ENCODE data around the gene XRCC2.
"Not testable (repeated sequence)": the region's sequence is repeated elsewhere in the genome, so short reads cannot be mapped to it uniquely, and the experiment has no call there.

XRCC2 gene

GRCh38 chr7:152636441-152636840 lies 39.5 kb downstream of the XRCC2 start:
- Histone ChIP-seq H3K36me3 (replicated peaks; ENCODE audit: insufficient read depth, low read length) (no peaks in the 10 kb centered on the region), H3K9me3 (replicated peaks; ENCODE audit: insufficient read depth, low read length) (no peaks in the 10 kb centered on the region), H3K4me1 (ENCODE audit: low read length) (no peaks in the 10 kb centered on the region), H3K79me2 (ENCODE audit: low read length) (no peaks in the 10 kb centered on the region), H3K4me2 (ENCODE audit: low read depth, low read length) (no peak overlapping the region), H3K9me2 (replicated peaks; ENCODE audit: insufficient read depth, low read length) (no peaks in the 10 kb centered on the region), H4K20me1 (ENCODE audit: insufficient read depth, low read length) (no peaks in the 10 kb centered on the region), H2AFZ (ENCODE audit: low read length) (no peak overlapping the region), H3K9ac (ENCODE audit: low read length) (no peak overlapping the region), H3K4me3 (ENCODE audit: low read length) (no peak overlapping the region), H3K27me3 (replicated peaks; ENCODE audit: insufficient read depth, low read length) (no peaks in the 10 kb centered on the region), H3F3A (ENCODE audit: insufficient read depth, low read length) (peaks cover 3% of the 10 kb centered on the region; the same call in 1 of the 2 replicates), H3K27ac (ENCODE audit: low read length) (no peak overlapping the region)
- TF ChIP-seq EZH2 (optimal IDR thresholded peaks at IDR 0.05; ENCODE audit: low read depth, low read length) (no peak), EZH2phosphoT487 (IDR thresholded peaks at IDR 0.05; ENCODE audit: low read length) (no peak), CTCF (IDR thresholded peaks at IDR 0.05; ENCODE audit: low read length) (no peak)
- DNase-seq, result no peak

GRCh38 chr7:152633504-152633903 lies 42.4 kb downstream of the XRCC2 start:
- no peaks in the 10 kb centered on the region for H3K27me3 ChIP-seq (replicated peaks; ENCODE audit: insufficient read depth, low read length)
- H3K9ac ChIP-seq (ENCODE audit: low read length), result no peak overlapping the region
- H3K4me1 ChIP-seq (ENCODE audit: low read length), result no peaks in the 10 kb centered on the region
- H3K79me2 ChIP-seq (ENCODE audit: low read length), result no peaks in the 10 kb centered on the region
- no peak for TF ChIP-seq EZH2phosphoT487 (IDR thresholded peaks at IDR 0.05; ENCODE audit: low read length)
- TF ChIP-seq EZH2 (optimal IDR thresholded peaks at IDR 0.05; ENCODE audit: low read depth, low read length), result no peak
- TF ChIP-seq CTCF (IDR thresholded peaks at IDR 0.05; ENCODE audit: low read length), result no peak
- H2AFZ ChIP-seq (ENCODE audit: low read length), result no peak overlapping the region
- no peaks in the 10 kb centered on the region for H3K9me2 ChIP-seq (replicated peaks; ENCODE audit: insufficient read depth, low read length)
- peaks cover 3% of the 10 kb centered on the region; the same call in 1 of the 2 replicates for H3F3A ChIP-seq (ENCODE audit: insufficient read depth, low read length)
- no peak overlapping the region for H3K4me3 ChIP-seq (ENCODE audit: low read length)
- H3K27ac ChIP-seq (ENCODE audit: low read length), result no peak overlapping the region
- no peaks in the 10 kb centered on the region for H3K9me3 ChIP-seq (replicated peaks; ENCODE audit: insufficient read depth, low read length)
- no peaks in the 10 kb centered on the region for H3K36me3 ChIP-seq (replicated peaks; ENCODE audit: insufficient read depth, low read length)
- no peak for DNase-seq
- no peaks in the 10 kb centered on the region for H4K20me1 ChIP-seq (ENCODE audit: insufficient read depth, low read length)
- no peak overlapping the region for H3K4me2 ChIP-seq (ENCODE audit: low read depth, low read length)

GRCh38 chr7:152633072-152633471 lies 42.9 kb downstream of the XRCC2 start:
- no peaks in the 10 kb centered on the region for H3K36me3 ChIP-seq (replicated peaks; ENCODE audit: insufficient read depth, low read length)
- H3F3A ChIP-seq (ENCODE audit: insufficient read depth, low read length), result peaks cover 3% of the 10 kb centered on the region; the same call in 1 of the 2 replicates
- H3K27me3 ChIP-seq (replicated peaks; ENCODE audit: insufficient read depth, low read length), result no peaks in the 10 kb centered on the region
- H2AFZ ChIP-seq (ENCODE audit: low read length), result no peak overlapping the region
- H3K4me2 ChIP-seq (ENCODE audit: low read depth, low read length), result no peak overlapping the region
- TF ChIP-seq EZH2phosphoT487 (IDR thresholded peaks at IDR 0.05; ENCODE audit: low read length) (no peak), CTCF (IDR thresholded peaks at IDR 0.05; ENCODE audit: low read length) (no peak), EZH2 (optimal IDR thresholded peaks at IDR 0.05; ENCODE audit: low read depth, low read length) (no peak)
- no peaks in the 10 kb centered on the region for H3K4me1 ChIP-seq (ENCODE audit: low read length)
- no peak overlapping the region for H3K27ac ChIP-seq (ENCODE audit: low read length)
- H3K9ac ChIP-seq (ENCODE audit: low read length), result no peak overlapping the region
- no peak for DNase-seq
- no peak overlapping the region for H3K4me3 ChIP-seq (ENCODE audit: low read length)
- no peaks in the 10 kb centered on the region for H3K79me2 ChIP-seq (ENCODE audit: low read length)
- H3K9me2 ChIP-seq (replicated peaks; ENCODE audit: insufficient read depth, low read length), result no peaks in the 10 kb centered on the region
- no peaks in the 10 kb centered on the region for H3K9me3 ChIP-seq (replicated peaks; ENCODE audit: insufficient read depth, low read length)
- H4K20me1 ChIP-seq (ENCODE audit: insufficient read depth, low read length), result no peaks in the 10 kb centered on the region

GRCh38 chr7:152628772-152629171 lies 47.2 kb downstream of the XRCC2 start:
- H3K9me2 ChIP-seq (replicated peaks; ENCODE audit: insufficient read depth, low read length); H3K9me3 ChIP-seq (replicated peaks; ENCODE audit: insufficient read depth, low read length); H3K4me1 ChIP-seq (ENCODE audit: low read length); H2AFZ ChIP-seq (ENCODE audit: low read length); H3K9ac ChIP-seq (ENCODE audit: low read length); H3K27me3 ChIP-seq (replicated peaks; ENCODE audit: insufficient read depth, low read length); H3K79me2 ChIP-seq (ENCODE audit: low read length); H3K4me3 ChIP-seq (ENCODE audit: low read length); H3K4me2 ChIP-seq (ENCODE audit: low read depth, low read length); H4K20me1 ChIP-seq (ENCODE audit: insufficient read depth, low read length); H3K27ac ChIP-seq (ENCODE audit: low read length); H3K36me3 ChIP-seq (replicated peaks; ENCODE audit: insufficient read depth, low read length); DNase-seq; H3F3A ChIP-seq (ENCODE audit: insufficient read depth, low read length): not testable (repeated sequence)

Data from MM.1S (cell line).